ENCODE data around the gene PLXNB3.
A peak's percentile ranks its signal among the peaks of the same experiment; 100 is the strongest.

The PLXNB3 gene

DNA sequence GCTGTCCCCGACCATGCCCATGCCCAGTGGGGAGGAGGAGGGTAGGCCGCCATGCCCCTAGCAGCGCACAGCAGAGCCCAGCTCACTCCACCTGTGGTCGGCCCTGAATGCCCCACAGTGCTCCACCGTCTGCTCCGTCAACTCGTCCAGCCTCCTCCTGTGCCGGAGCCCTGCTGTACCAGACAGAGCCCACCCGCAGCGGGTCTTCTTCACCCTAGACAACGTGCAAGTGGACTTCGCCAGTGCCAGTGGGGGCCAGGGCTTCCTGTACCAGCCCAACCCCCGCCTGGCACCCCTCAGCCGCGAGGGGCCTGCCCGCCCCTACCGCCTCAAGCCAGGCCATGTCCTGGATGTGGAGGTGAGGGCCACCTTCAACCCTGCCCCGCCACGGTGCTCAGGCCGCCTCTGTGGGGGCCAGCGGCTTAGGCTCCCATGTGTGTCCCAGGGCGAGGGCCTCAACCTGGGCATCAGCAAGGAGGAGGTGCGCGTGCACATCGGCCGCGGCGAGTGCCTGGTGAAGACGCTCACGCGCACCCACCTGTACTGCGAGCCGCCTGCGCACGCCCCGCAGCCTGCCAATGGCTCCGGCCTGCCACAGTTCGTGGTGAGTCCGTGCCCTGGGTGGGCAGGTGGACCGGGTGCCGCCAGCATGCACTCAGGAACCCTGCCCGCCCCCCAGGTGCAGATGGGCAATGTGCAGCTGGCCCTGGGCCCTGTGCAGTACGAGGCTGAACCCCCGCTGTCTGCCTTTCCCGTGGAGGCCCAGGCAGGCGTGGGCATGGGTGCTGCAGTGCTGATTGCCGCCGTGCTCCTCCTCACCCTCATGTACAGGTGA, 9.9 kb downstream of the PLXNB3 start:
- no peak for DNase-seq (ENCODE audit: low read depth, low spot score)

DNA sequence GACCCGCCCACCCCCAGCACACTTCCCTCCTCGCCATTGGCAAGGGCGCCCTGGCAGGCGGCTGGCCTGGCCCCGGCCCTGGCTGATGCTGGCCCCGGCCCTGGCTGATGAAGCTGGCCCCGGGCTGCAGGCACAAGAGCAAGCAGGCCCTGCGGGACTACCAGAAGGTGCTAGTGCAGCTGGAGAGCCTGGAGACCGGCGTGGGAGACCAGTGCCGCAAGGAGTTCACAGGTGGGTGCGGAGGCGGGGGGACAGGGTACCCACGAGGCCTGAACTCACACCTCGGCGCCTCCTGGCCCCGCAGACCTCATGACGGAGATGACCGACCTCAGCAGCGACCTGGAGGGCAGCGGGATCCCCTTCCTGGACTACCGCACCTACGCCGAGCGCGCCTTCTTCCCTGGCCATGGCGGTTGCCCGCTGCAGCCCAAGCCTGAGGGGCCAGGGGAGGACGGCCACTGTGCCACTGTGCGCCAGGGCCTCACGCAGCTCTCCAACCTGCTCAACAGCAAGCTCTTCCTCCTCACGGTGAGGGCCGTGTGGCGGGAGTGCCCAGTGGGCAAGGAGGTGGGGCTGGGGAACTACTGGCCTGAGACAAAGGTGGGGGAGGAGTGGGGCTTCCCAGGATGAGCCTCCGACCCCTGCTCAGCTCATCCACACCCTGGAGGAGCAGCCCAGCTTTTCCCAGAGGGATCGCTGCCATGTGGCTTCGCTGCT, 10.7 kb downstream of the PLXNB3 start:
- no peak for DNase-seq (ENCODE audit: low read depth, low spot score)

DNA sequence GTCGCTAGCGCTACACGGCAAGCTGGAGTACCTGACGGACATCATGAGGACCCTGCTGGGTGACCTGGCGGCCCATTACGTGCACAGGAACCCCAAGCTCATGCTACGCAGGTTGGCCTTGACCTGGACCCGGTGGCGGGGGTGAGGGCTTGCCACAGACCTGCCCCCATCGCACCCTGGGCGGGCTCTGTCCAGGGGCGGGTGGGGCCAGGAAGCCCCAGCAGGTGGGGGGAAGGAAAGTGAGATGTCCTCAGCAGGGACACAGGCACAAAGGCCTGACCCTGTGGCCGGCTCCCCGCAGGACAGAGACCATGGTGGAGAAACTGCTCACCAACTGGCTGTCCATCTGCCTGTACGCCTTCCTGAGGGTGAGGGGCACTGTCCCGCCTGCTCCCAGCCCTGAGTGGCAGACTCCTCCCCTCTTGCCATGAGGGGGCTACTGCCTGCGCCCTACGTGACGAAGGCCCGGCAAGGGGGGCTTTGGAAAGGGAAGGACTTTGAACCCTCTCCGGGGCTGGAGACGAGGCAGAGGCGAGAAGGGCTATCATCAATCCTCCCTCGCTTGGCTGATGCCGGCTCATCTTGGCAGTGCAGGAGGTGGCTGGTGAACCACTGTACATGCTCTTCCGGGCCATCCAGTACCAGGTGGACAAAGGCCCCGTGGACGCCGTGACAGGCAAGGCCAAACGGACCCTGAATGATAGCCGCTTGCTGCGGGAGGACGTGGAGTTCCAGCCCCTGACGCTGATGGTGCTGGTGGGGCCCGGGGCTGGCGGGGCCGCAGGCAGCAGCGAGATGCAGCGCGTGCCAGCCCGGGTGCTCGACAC, 11.5 kb downstream of the PLXNB3 start:
- DNase-seq (ENCODE audit: low read depth, low spot score), result no peak

DNA sequence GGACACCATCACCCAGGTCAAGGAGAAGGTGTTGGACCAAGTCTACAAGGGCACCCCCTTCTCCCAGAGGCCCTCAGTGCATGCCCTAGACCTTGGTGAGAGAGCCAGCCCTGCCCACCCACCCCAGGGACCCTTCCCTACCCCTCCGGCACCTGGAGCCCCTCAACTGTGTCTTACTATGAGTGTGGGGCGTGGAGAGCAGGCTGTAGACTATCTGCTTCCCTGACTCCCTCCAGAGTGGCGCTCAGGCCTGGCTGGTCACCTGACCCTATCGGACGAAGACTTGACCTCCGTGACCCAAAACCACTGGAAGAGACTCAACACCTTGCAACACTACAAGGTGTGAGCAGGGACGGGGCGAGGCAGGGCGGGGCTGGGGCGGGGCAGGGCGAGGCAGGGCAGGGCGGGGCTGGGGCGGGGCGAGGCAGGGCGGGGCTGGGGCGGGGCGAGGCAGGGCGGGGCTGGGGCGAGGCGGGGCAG, 12.1 kb downstream of the PLXNB3 start:
- no peak for DNase-seq (ENCODE audit: low read depth, low spot score)

DNA sequence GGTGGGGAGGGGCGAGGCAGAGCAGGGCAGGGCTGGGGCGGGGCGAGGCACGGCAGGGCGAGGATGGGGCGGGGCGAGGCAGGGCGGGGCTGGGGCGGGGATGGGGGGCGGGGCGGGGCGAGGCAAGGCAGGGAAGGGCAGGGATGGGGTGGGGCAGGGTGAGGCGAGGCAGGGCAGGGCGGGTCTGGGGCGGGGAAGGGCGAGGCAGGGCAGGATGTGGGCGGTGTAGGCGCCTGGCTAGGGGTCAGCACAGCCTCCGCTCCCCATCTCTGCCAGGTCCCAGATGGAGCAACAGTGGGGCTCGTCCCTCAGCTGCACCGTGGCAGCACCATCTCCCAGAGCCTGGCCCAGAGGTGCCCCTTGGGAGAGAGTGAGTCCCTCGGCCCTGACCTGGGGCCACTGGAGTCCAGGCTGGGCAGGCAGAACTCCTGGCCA, 12.6 kb downstream of the PLXNB3 start:
- no peak for DNase-seq (ENCODE audit: low read depth, low spot score)

DNA sequence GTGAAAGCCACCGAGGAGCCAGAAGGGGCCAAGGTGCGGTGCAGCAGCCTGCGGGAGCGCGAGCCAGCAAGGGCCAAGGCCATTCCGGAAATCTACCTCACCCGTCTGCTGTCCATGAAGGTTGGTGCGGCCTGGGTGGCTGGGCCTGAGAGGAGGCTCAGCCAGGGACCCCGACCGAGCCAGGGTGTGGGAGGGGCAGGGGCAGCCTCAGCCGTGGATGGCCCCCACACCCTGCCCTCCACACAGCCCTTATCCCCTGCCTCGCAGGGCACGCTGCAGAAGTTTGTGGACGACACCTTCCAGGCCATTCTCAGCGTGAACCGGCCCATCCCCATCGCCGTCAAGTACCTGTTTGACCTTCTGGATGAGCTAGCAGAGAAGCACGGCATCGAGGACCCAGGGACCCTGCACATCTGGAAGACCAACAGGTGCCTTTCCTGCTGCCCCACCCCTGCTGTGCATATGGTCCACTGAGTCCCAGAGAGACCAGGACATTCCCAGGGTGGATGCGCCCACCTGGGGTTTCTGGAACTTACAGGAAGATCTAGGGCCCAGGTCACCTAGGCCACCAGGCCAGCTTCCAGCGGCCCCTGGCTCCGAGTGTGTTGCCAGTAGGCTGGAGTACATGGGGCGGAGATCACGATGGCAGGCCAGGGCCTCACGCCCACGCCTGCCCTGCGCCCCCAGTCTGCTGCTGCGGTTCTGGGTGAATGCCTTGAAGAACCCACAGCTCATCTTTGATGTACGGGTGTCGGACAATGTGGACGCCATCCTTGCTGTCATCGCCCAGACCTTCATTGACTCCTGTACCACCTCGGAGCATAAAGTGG, 13.4 kb downstream of the PLXNB3 start:
- no peak for DNase-seq (ENCODE audit: low read depth, low spot score)

DNA sequence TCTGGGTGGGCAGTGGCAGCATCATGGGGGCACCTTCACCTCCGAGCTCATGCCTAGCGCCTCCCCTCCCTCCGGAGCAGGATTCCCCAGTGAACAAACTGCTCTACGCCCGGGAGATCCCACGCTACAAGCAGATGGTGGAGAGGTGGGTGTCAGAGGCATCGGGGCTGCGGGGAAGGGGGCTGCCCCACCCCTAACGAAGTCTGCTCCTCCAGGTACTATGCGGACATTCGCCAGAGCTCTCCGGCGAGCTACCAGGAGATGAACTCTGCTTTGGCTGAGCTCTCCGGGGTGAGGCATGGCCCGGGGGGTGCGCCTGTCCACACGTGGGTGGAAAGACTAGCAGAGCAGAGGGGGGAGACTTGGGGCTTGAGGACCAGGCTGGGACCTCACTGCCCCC, 14.1 kb downstream of the PLXNB3 start:
- DNase-seq (ENCODE audit: low read depth, low spot score), result no peak

DNA sequence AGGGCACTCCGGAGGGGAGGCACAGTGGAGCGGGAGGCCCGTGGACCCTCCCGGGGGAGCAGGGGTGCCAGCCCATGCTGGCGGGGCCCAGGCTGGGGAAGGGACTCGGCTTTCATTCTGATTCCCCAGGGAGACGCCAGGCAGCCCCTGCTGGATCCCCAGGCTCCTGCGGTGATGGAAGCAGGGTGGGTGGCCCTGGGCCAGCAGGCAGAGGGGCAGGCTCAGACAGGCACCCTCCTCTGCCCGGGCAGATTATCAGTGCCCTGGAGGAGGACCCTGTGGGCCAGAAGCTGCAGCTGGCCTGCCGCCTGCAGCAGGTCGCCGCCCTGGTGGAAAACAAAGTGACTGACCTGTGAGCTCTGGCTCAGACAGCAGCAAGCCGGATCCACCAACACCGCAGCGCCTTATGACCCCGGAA, 14.6 kb downstream of the PLXNB3 start:
- DNase-seq (ENCODE audit: low read depth, low spot score), result no peak

DNA sequence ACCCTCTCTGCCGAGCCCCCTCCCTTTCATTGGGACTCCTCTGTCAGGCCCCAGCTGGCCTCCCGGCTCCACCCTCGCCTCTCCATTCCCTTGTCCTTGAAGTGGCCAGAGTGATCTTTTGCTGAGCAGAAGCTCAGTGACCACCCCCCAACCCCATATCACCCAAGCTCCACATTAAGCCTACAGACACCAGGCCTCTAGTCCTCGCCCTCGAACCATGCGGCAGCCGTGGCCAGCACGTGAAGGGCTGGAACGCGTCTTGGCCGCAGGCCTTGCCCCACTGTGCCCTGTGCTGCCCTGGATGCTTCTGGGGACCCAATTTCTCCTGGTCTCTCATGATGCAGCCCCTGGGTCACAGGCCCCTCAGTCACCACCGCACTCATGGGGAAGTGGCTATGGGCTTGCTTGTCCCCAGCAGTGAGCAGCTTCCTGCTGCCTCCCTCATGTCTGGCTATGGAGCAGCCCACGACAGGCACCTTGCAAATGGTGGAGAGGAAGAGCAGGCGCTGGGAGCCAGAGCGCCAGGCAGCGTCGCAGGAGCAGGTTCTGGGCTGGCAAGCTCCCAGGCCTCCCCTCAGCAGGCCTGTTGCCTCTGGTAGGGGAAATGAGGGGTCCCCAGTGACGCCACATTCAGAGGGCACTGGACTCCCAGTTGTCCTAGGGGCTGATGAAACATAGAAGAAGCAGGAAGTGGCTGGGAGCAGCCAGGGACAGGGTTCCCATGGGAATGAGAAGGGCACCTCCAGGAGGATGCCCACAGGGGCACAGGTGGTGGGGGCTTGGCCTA, 16.0 kb downstream of the PLXNB3 start:
- DNase-seq (ENCODE audit: low read depth, low spot score), result no peak

DNA sequence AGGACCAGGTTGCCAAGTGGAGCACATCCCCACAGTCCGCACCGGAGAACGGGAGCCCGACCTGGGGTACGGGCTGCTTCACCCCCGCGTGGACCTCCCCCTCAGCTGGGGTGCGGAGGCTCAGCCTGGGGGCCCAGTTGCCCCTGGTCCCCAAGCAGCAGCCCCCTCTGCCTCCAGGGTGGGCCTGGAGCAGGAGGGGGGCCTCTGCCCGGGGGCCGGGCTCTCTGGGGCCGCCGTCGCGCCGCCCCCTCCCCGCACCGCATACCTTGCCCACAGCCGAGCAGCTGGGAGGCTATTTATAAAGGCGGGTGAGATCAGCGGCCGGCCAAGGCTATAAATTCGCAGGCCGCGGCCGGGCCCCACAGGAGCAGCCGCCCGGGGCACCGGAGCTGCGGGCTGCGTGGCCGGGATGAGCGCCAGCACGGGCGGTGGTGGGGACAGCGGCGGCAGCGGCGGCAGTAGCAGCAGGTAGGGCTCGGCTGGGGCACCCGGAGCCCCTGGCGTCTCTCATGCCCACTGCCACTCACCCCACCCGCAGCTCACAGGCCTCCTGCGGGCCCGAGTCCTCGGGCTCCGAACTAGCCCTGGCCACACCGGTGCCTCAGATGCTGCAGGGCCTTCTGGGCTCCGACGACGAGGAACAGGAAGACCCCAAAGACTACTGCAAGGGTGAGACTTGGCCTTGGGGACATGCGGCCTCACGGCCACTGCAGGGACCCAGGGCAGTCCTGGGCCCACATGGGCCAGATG, 16.8 kb downstream of the PLXNB3 start, which contains the start of gene SRPK3:
SRPK3 (plus strand) TSS at position 364 of the 750 bp plus-strand sequence; CDS start at position 410, 46 bp downstream.
- DNase-seq (ENCODE audit: low read depth, low spot score), result peak; percentile 57

DNA sequence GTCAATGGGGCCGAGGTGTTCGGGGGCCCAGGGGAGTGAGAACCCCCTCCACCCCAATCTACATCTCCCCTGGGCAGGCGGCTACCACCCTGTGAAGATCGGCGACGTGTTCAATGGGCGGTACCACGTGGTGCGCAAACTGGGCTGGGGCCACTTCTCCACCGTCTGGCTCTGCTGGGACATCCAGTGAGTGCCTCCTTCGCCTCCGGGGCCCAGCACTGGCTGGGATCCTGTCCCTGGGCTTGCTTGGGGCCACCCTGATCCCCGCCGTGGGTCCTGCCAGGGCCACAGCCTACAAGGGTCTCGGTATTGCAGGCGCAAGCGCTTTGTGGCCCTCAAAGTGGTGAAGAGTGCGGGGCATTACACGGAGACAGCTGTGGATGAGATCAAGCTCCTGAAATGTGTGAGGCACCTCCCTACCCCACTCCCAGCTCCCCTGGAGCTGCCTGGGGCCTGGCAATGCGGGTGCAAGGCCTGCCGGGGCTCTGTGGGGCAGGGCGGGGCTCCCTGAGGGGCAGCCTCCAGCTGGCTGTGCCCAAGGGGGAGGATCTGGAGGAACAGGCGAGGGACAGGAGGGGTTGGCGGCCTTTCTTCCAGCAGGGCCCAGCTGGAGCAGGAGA, 17.5 kb downstream of the PLXNB3 start:
- DNase-seq (ENCODE audit: low read depth, low spot score), result peak; percentile 39

DNA sequence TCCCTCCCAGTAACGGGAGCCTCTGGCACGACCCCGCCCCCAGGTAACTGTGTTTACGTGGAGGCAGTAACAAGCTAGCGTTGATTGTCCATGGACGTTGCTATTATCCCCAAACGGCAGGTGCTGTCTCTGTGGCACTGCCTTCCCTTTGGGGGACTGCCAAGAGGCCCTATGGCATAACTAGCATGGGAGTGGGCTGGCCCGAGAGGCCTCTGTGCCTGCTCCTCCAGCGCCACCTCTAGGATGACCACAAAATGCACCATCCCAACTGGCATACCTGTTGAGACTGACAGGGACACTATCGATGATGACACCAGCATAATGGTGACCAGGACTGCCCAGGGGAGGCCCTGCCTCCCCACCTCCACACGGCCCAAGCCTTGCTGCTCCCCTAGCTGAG, 18.3 kb downstream of the PLXNB3 start:
- no peak for DNase-seq (ENCODE audit: low read depth, low spot score)

DNA sequence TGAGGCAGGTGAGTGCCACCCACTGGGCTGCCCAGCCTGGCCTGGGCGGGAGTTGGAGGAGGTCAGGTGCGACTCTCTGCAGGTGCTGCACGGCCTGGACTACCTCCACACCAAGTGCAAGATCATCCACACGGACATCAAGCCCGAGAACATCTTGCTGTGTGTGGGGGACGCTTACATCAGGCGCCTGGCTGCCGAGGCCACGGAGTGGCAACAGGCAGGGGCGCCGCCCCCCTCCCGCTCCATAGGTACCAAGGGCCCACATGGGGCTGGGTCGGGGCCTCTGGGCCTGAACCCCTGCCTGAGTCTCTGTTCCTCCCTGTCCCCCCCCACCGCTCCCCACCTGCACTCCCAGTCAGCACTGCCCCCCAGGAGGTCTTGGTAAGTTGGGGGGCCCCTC, 18.8 kb downstream of the PLXNB3 start:
- DNase-seq (ENCODE audit: low read depth, low spot score), result no peak

DNA sequence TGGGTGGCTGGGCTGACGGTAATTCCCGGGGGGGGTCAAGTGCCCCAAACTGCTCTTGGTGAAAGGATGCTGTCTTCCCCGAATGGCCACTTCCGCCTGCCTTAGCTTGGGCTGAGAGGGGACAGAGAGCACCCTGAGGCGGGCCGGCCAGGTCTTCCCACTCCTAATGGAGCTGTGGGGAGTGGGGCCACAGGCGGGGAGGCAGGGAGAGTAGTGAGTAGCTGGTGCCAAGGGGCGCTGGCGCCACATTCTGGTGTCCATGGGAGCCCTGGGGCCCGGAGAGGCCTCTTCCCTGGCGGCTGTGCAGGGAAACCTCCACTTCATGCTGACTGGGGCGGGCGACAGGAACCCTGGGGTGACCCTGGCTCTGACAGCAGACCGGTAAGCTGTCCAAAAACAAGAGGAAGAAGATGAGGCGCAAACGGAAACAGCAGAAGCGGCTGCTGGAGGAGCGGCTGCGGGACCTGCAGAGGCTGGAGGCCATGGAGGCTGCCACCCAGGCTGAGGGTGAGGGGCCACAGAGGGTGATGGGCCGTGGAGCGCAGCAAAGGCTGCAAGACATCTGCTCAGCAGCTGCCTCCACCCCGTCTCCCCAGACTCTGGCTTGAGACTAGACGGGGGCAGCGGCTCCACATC, 19.4 kb downstream of the PLXNB3 start:
- DNase-seq (ENCODE audit: low read depth, low spot score), result no peak

DNA sequence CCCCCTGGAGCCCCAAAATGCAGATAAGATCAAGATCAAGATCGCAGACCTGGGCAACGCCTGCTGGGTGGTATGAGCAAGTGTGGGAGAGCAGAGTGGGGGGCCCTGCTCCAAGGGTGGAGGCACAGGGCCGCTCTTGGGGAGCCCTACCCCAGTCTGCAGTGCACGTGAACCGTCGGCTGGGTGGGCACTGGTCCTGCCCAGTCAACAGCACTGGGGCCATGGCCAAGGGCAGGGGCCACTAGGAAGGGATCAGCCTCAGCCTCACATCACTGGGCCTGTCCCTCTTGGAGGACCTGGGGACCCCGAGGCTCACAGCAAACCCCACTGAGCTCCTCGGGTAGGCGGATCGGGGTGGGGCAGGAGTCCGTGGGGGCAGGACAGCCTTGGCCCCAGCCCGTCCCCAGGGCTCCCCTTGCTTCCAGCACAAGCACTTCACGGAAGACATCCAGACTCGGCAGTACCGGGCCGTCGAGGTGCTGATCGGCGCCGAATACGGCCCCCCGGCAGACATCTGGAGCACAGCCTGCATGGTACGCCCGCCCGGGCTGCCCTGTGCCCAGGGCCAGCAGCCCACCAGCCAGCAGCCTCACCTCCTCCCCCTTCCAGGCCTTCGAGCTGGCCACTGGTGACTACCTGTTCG, 20.4 kb downstream of the PLXNB3 start:
- DNase-seq (ENCODE audit: low read depth, low spot score), result no peak

DNA sequence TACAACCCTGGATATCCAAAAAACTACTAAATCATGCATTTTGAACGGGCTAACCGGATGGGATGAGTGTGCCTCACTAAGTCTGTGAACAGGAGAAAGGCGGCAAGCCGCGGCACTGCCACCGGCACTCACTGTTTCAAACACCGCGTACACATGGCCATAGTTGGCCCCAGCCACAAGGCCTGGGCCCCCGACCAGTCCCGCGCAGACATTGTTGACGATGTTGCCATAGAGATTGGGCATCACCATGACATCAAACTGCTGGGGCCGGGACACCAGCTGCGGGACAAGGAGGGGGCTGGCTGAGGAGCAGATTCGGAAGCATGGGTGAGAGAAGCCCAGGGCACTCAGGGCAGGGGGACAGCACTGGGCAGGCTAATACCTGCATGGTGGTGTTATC, 22.6 kb downstream of the PLXNB3 start:
- DNase-seq (ENCODE audit: low read depth, low spot score), result no peak

DNA sequence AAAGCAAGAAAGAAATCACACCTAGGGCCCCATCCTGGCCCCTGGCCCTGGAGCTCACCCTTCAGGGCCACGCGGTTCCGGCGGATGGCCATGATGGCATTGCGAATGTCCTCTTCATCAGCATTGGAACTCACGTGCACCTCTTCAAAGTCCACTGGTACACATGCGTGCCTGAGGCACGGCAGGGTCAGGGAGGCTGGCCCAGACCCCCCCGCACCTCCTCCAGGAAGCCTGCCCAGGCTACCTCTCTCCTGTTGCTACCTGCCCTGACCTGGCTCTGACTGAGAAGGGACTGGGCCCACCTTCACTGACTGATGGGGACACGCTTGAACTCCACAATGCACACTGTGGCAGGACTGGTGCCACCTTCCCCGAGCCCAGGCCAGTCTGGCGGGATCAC, 25.6 kb downstream of the PLXNB3 start:
- no peak for DNase-seq (ENCODE audit: low read depth, low spot score)

Data from ELF-1 (cell line).